H9 (cell line): ENCODE results near the gene SH3BP1. TPM values are rescaled to one million over a fixed set of nuclear protein-coding genes. Genes with fewer than 3 reads are reported as not detected.

ENCODE experiments used
- DNase-seq: peaks from one replicate; pipeline ENCODE4 v3.0.0-alpha.2; 2017
- H2AFZ ChIP-seq: one replicate; pipeline ENCODE4 v1.6.1; 2013; ENCODE audit warnings: mild to moderate bottlenecking, low read length, control low read depth, moderate library complexity
- H2AK5ac ChIP-seq: 2 replicates; pipeline ENCODE4 v1.6.1; 2013; ENCODE audit warnings: low read length, control low read depth, mixed read lengths; ENCODE audit not compliant: insufficient read length
- H2BK120ac ChIP-seq: one replicate; pipeline ENCODE4 v1.6.1; 2013; ENCODE audit warnings: low read depth, mild to moderate bottlenecking, low read length, control low read depth, inconsistent platforms; ENCODE audit not compliant: poor library complexity, severe bottlenecking
- H2BK12ac ChIP-seq: 2 replicates; pipeline ENCODE4 v1.6.1; 2013; ENCODE audit warnings: low read length, control low read depth, mixed read lengths, low read depth; ENCODE audit not compliant: insufficient read length
- H2BK15ac ChIP-seq: 2 replicates; pipeline ENCODE4 v1.6.1; 2013; ENCODE audit warnings: low read depth, low read length, control low read depth
- H2BK20ac ChIP-seq: one replicate; pipeline ENCODE4 v1.6.1; 2013; ENCODE audit warnings: low read depth, mild to moderate bottlenecking, low read length, control low read depth, inconsistent platforms; ENCODE audit not compliant: poor library complexity, severe bottlenecking
- H2BK5ac ChIP-seq: 2 replicates; pipeline ENCODE4 v1.6.1; 2013; ENCODE audit warnings: low read length, control low read depth, mixed read lengths; ENCODE audit not compliant: insufficient read length
- H3K14ac ChIP-seq: 2 replicates; pipeline ENCODE4 v1.6.1; 2013; ENCODE audit warnings: low read length, control low read depth; ENCODE audit not compliant: insufficient read depth
- H3K18ac ChIP-seq: 2 replicates; pipeline ENCODE4 v1.6.1; 2013; ENCODE audit warnings: low read depth, mild to moderate bottlenecking, mixed read lengths, low read length, control low read depth; ENCODE audit not compliant: insufficient read length
- H3K23ac ChIP-seq: 2 replicates; pipeline ENCODE4 v1.6.1; 2013; ENCODE audit warnings: low read length, control low read depth, mixed read lengths, low read depth; ENCODE audit not compliant: insufficient read length
- H3K23me2 ChIP-seq: 2 replicates; pipeline ENCODE4 v1.6.1; 2013; ENCODE audit warnings: low read depth, mild to moderate bottlenecking, mixed read lengths, low read length, control low read depth; ENCODE audit not compliant: insufficient read length, poor library complexity, severe bottlenecking
- H3K27ac ChIP-seq: 2 replicates; pipeline ENCODE4 v1.5.1; 2013; ENCODE audit warnings: low read length, control low read depth, mixed read lengths, low read depth; ENCODE audit not compliant: insufficient read length
- H3K27me3 ChIP-seq: 2 replicates; pipeline ENCODE4 v1.6.1; 2013; ENCODE audit warnings: low read length, control low read depth, inconsistent platforms; ENCODE audit not compliant: insufficient read depth
- H3K4ac ChIP-seq: 2 replicates; pipeline ENCODE4 v1.6.1; 2013; ENCODE audit warnings: low read depth, mild to moderate bottlenecking, control low read depth, inconsistent platforms, low read length, moderate library complexity
- H3K4me1 ChIP-seq: 2 replicates; pipeline ENCODE4 v1.6.1; 2013; ENCODE audit warnings: low read length, control low read depth, inconsistent platforms; ENCODE audit not compliant: insufficient read depth
- H3K4me2 ChIP-seq: 2 replicates; pipeline ENCODE4 v1.6.1; 2013; ENCODE audit warnings: low read length, control low read depth, mixed read lengths; ENCODE audit not compliant: insufficient read length, insufficient read depth
- H3K56ac ChIP-seq: 2 replicates; pipeline ENCODE4 v1.6.1; 2013; ENCODE audit warnings: low read depth, mild to moderate bottlenecking, mixed read lengths, low read length, control low read depth; ENCODE audit not compliant: insufficient read length
- H3K79me1 ChIP-seq: 2 replicates; pipeline ENCODE4 v1.6.1; 2013; ENCODE audit warnings: low read depth, mild to moderate bottlenecking, moderate library complexity, low read length, control low read depth, inconsistent platforms; ENCODE audit not compliant: insufficient read depth, poor library complexity, severe bottlenecking
- H3K79me2 ChIP-seq: 2 replicates; pipeline ENCODE4 v1.6.1; 2013; ENCODE audit warnings: low read length, control low read depth, inconsistent platforms; ENCODE audit not compliant: insufficient read depth
- H3K9ac ChIP-seq: 2 replicates; pipeline ENCODE4 v1.6.1; 2013; ENCODE audit warnings: low read length, control low read depth, mixed read lengths; ENCODE audit not compliant: insufficient read length; ENCODE audit errors: extremely low read depth
- H3K9me3 ChIP-seq: one replicate; pipeline ENCODE4 v1.6.1; 2013; ENCODE audit warnings: low read depth, low read length, inconsistent platforms; ENCODE audit not compliant: control insufficient read depth
- H3T11ph ChIP-seq: one replicate; pipeline ENCODE4 v1.6.1; 2013; ENCODE audit warnings: mild to moderate bottlenecking, low read length, control low read depth, inconsistent platforms
- H4K20me1 ChIP-seq: one replicate; pipeline ENCODE4 v1.6.1; 2013; ENCODE audit not compliant: control insufficient read depth, insufficient read length, insufficient read depth
- H4K5ac ChIP-seq: 2 replicates; pipeline ENCODE4 v1.6.1; 2013; ENCODE audit warnings: low read depth, mild to moderate bottlenecking, mixed read lengths, low read length, control low read depth; ENCODE audit not compliant: insufficient read length
- H4K8ac ChIP-seq: replicated peaks from 2 replicates; pipeline ENCODE4 v1.6.1; 2013; ENCODE audit warnings: low read length, control low read depth, mixed read lengths, low read depth; ENCODE audit not compliant: insufficient read length
- H4K91ac ChIP-seq: 2 replicates; pipeline ENCODE4 v1.6.1; 2013; ENCODE audit warnings: low read depth, mild to moderate bottlenecking, moderate library complexity, mixed read lengths, low read length, control low read depth; ENCODE audit not compliant: insufficient read length
- H3K27ac Mint-ChIP-seq, 3 experiments: 2 replicates in 2 of 3; 3 replicates in 1 of 3; pipeline ENCODE4 v1.8.0; 2020 to 2021; ENCODE audit warnings: mixed read lengths in 3 of 3, mild to moderate bottlenecking in 1 of 3, moderate library complexity in 1 of 3
- H3K27me3 Mint-ChIP-seq: 2 replicates; pipeline ENCODE4 v1.8.0; 2021; ENCODE audit warnings: low read depth, mild to moderate bottlenecking, moderate library complexity, mixed read lengths
- H3K36me3 Mint-ChIP-seq, 3 experiments: 2 replicates in 2 of 3; 3 replicates in 1 of 3; pipeline ENCODE4 v1.8.0; 2020 to 2021; ENCODE audit warnings: low read depth in 3 of 3, mixed read lengths in 3 of 3; ENCODE audit not compliant: insufficient read depth in 1 of 3
- H3K4me1 Mint-ChIP-seq, 2 experiments: 2 replicates each; pipeline ENCODE4 v1.8.0; 2020; ENCODE audit warnings: mixed read lengths in 2 of 2
- H3K4me3 Mint-ChIP-seq, 2 experiments: 2 replicates in 1 of 2; 3 replicates in 1 of 2; pipeline ENCODE4 v1.8.0; 2020 to 2021; ENCODE audit warnings: mild to moderate bottlenecking in 2 of 2, mixed read lengths in 2 of 2, moderate library complexity in 1 of 2
- H3K9me3 Mint-ChIP-seq, 2 experiments: 2 replicates in 1 of 2; 3 replicates in 1 of 2; pipeline ENCODE4 v1.8.0; 2020; ENCODE audit warnings: mild to moderate bottlenecking in 2 of 2, mixed read lengths in 2 of 2, moderate library complexity in 1 of 2
- WGBS: extraction: QIAGEN DNeasy Blood & Tissue Kit; methylation state at CpG from one replicate; pipeline ENCODE4 v1.1.7; 2013; ENCODE audit warnings: missing lambda C conversion rate, low lambda C conversion rate, mixed read lengths; ENCODE audit not compliant: insufficient read length; ENCODE audit errors: extremely low coverage; 5-methylcytosine and 5-hydroxymethylcytosine counted together
- total RNA-seq: library from RNA; stranded (reverse); gene quantifications from 2 replicates; pipeline ENCODE4 v1.2.1, GENCODE V29; 2021
- TF ChIP-seq, protein P1 (sequence below): fragments of 200-600 bp; sonication (generic); conservative IDR thresholded peaks from 3 replicates; pipeline ENCODE4 v1.8.0; 2021; ENCODE audit warnings: antibody characterized with exemption, mild to moderate bottlenecking

The SH3BP1 gene
- total RNA-seq, 1 experiment from 2014 or later = 33.6 TPM

DNA sequence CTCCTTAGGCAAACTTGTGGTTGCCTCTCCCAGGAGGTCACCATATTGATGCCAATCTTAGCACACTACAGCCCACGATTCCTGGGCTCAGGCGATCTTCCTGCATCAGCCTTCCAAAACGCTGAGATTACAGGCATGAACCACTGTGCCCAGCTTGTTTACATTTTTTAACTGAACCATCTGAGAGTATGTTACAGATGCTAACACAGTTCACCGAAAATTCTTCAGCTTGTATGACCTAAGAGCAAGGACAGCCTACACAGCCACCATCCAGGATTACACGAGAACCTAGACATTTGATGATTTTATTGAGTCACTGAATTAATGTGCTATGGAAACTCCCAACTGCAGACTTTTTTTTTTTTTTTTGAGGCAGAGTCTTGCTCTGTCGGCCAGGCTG lies 30.1 kb downstream of the SH3BP1 start:
- H2BK5ac ChIP-seq = no peak overlapping the region
- WGBS = no CpG with 5 or more reads among the region's 6 CpGs
- no peak for DNase-seq

More for the DNA sequence above, 30.1 kb downstream of the SH3BP1 start:
- TF ChIP-seq, protein P1, sequence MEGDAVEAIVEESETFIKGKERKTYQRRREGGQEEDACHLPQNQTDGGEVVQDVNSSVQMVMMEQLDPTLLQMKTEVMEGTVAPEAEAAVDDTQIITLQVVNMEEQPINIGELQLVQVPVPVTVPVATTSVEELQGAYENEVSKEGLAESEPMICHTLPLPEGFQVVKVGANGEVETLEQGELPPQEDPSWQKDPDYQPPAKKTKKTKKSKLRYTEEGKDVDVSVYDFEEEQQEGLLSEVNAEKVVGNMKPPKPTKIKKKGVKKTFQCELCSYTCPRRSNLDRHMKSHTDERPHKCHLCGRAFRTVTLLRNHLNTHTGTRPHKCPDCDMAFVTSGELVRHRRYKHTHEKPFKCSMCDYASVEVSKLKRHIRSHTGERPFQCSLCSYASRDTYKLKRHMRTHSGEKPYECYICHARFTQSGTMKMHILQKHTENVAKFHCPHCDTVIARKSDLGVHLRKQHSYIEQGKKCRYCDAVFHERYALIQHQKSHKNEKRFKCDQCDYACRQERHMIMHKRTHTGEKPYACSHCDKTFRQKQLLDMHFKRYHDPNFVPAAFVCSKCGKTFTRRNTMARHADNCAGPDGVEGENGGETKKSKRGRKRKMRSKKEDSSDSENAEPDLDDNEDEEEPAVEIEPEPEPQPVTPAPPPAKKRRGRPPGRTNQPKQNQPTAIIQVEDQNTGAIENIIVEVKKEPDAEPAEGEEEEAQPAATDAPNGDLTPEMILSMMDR = no peak
- Histone ChIP-seq H3K27me3 (no peaks in the 10 kb centered on the region), H2BK120ac (no peak overlapping the region), H2BK20ac (no peak overlapping the region), H3K79me1 (peaks cover 6% of the 10 kb centered on the region), H3K23me2 (no peaks in the 10 kb centered on the region), H3K4ac (no peak overlapping the region), H4K20me1 (no peaks in the 10 kb centered on the region), H3K18ac (no peak overlapping the region), H3K56ac (no peak overlapping the region), H3K4me1 (no peaks in the 10 kb centered on the region), H2AFZ (no peak overlapping the region), H3K27ac (no peak overlapping the region), H3T11ph (no peak overlapping the region), H3K23ac (no peak overlapping the region), H3K9me3 (no peaks in the 10 kb centered on the region), H3K14ac (no peak overlapping the region), H2BK15ac (no peak overlapping the region), H3K4me2 (no peak overlapping the region), H3K9ac (no peak overlapping the region), H2BK12ac (no peak overlapping the region), H3K79me2 (no peaks in the 10 kb centered on the region; the same call in 1 of the 2 replicates), H4K8ac (no peak overlapping the region), H4K5ac (no peak overlapping the region), H4K91ac (no peak overlapping the region), H2AK5ac (no peak overlapping the region)
- peak overlapping the region in 1 of 3 experiments; percentile 62; a peak in 1 of 7 replicates for H3K27ac Mint-ChIP-seq
- peaks cover 13 to 38% (median 19%) of the 10 kb centered on the region in 3 experiments; a peak in 6 of 7 replicates for H3K36me3 Mint-ChIP-seq
- H3K4me1 Mint-ChIP-seq = peaks cover 6 to 17% of the 10 kb centered on the region in 2 experiments; a peak in 3 of 4 replicates
- peaks cover 3% of the 10 kb centered on the region; the same call in 1 of the 2 replicates for H3K27me3 Mint-ChIP-seq
- H3K9me3 Mint-ChIP-seq = no peaks in the 10 kb centered on the region
- H3K4me3 Mint-ChIP-seq = no peak overlapping the region
